NCI-H82 treated with DMSO at 0.1 percent for 48 hours (cell line): ENCODE data around the gene CRB2.

Source experiments
- DNase-seq: peaks from one replicate; lab custom pipeline; 2025; ENCODE audit not compliant: unreplicated experiment; lab: John Stamatoyannopoulos, UW

CRB2 gene

GRCh38 chr9:123362856-123363255 lies 6.9 kb downstream of the CRB2 start:
- no peak for DNase-seq

GRCh38 chr9:123364241-123364824 lies 8.3 kb downstream of the CRB2 start:
- no peak for DNase-seq

GRCh38 chr9:123365287-123365880 lies 9.4 kb downstream of the CRB2 start:
- no peak for DNase-seq

GRCh38 chr9:123365881-123366528 lies 10.0 kb downstream of the CRB2 start:
- DNase-seq, result no peak

GRCh38 chr9:123368023-123368422 lies 12.0 kb downstream of the CRB2 start:
- no peak for DNase-seq

- DNase-seq, result no peak
These were observed 12.6 kb downstream of the CRB2 start for GRCh38 chr9:123368536-123369153.

- DNase-seq, result no peak
These were observed 13.3 kb downstream of the CRB2 start for GRCh38 chr9:123369296-123369695.

GRCh38 chr9:123370108-123370507 lies 14.1 kb downstream of the CRB2 start:
- no peak for DNase-seq

- no peak for DNase-seq
These were observed 14.7 kb downstream of the CRB2 start for GRCh38 chr9:123370526-123371227.

- no peak for DNase-seq
These were observed 15.2 kb downstream of the CRB2 start for GRCh38 chr9:123371228-123371584.

- no peak for DNase-seq
These were observed 16.0 kb downstream of the CRB2 start for GRCh38 chr9:123371805-123372590.

- DNase-seq, result no peak
These were observed 16.9 kb downstream of the CRB2 start for GRCh38 chr9:123372766-123373446.

- no peak for DNase-seq
These were observed 17.5 kb downstream of the CRB2 start for GRCh38 chr9:123373447-123373923.

- DNase-seq, result no peak
These were observed 17.9 kb downstream of the CRB2 start for GRCh38 chr9:123373946-123374345.

GRCh38 chr9:123375469-123376132 lies 19.6 kb downstream of the CRB2 start:
- DNase-seq, result no peak

GRCh38 chr9:123376218-123377071 lies 20.4 kb downstream of the CRB2 start:
- DNase-seq, result no peak

- no peak for DNase-seq
These were observed 21.4 kb downstream of the CRB2 start for GRCh38 chr9:123377211-123377971.

GRCh38 chr9:123378025-123378424 lies 22.0 kb downstream of the CRB2 start:
- DNase-seq, result no peak
